Hepatocyte (in vitro differentiated cells): ENCODE results near the gene CMC2. TPM values are rescaled to one million over a fixed set of nuclear protein-coding genes. Genes with fewer than 3 reads are reported as not detected.

Source experiments
- DNase-seq: peaks from one replicate; pipeline ENCODE4 v3.0.0-alpha.2; 2016; ENCODE audit warnings: low spot score
- H2AFZ ChIP-seq: fragments of 200-600 bp; sonication (generic); 2 replicates; pipeline ENCODE4 v1.6.0; 2016; ENCODE audit warnings: antibody characterized with exemption, mild to moderate bottlenecking
- H3K27ac ChIP-seq: fragments of 200-600 bp; sonication (generic); 2 replicates; pipeline ENCODE4 v1.5.1; 2016; ENCODE audit warnings: mild to moderate bottlenecking
- H3K27me3 ChIP-seq: fragments of 200-600 bp; sonication (generic); 2 replicates; pipeline ENCODE4 v1.6.1; 2016
- H3K36me3 ChIP-seq: fragments of 200-600 bp; sonication (generic); replicated peaks from 2 replicates; pipeline ENCODE4 v1.5.1; 2016; ENCODE audit warnings: low read depth; ENCODE audit not compliant: insufficient read depth
- H3K4me1 ChIP-seq: fragments of 200-600 bp; sonication (generic); 2 replicates; pipeline ENCODE4 v1.5.1; 2016; ENCODE audit warnings: mild to moderate bottlenecking, moderate library complexity; ENCODE audit not compliant: insufficient read depth
- H3K4me2 ChIP-seq: fragments of 200-600 bp; sonication (generic); 2 replicates; pipeline ENCODE4 v1.6.0; 2016
- H3K4me3 ChIP-seq: fragments of 200-600 bp; sonication (generic); 2 replicates; pipeline ENCODE4 v1.5.1; 2016; ENCODE audit warnings: mild to moderate bottlenecking
- H3K79me2 ChIP-seq: fragments of 200-600 bp; sonication (generic); 2 replicates; pipeline ENCODE4 v1.6.0; 2017; ENCODE audit warnings: mild to moderate bottlenecking
- H3K9me2 ChIP-seq: fragments of 200-600 bp; sonication (generic); replicated peaks from 2 replicates; pipeline ENCODE4 v1.6.0; 2017; ENCODE audit warnings: mild to moderate bottlenecking; ENCODE audit not compliant: insufficient read depth
- H3K9me3 ChIP-seq: fragments of 200-600 bp; sonication (generic); 2 replicates; pipeline ENCODE4 v1.5.1; 2016; ENCODE audit warnings: low read depth, mild to moderate bottlenecking
- H4K20me1 ChIP-seq: fragments of 200-600 bp; sonication (generic); 2 replicates; pipeline ENCODE4 v1.6.0; 2016; ENCODE audit warnings: mild to moderate bottlenecking; ENCODE audit not compliant: insufficient read depth, poor library complexity, severe bottlenecking
- EZH2 ChIP-seq: fragments of 200-600 bp; sonication (generic); IDR thresholded peaks from 2 replicates; pipeline ENCODE4 v1.6.1; 2016; ENCODE audit warnings: antibody characterized with exemption, mild to moderate bottlenecking, borderline replicate concordance
- EZH2phosphoT487 ChIP-seq: fragments of 200-600 bp; sonication (generic); IDR thresholded peaks from one replicate; pipeline ENCODE4 v1.6.1; 2018; ENCODE audit warnings: antibody characterized with exemption, mild to moderate bottlenecking, low read depth, moderate library complexity; ENCODE audit not compliant: unreplicated experiment, severe bottlenecking
- WGBS: methylation state at CpG from one replicate; pipeline ENCODE4 v1.1.6; 2016; ENCODE audit warnings: low lambda C conversion rate; ENCODE audit errors: missing lambda C conversion rate; 5-methylcytosine and 5-hydroxymethylcytosine counted together
- polyA plus RNA-seq: library from polyadenylated mRNA; unstranded; fragments of >200 nt; fragmentation: Nextera tagmentation; extraction: Ambion mirVana; gene quantifications from 2 replicates; pipeline ENCODE4 v1.2.1, GENCODE V29; 2016
- total RNA-seq: library from RNA; depleted of rRNA; stranded (reverse); fragments of >200 nt; gene quantifications from 2 replicates; pipeline ENCODE4 v1.2.3, GENCODE V29; 2014
- TF ChIP-seq, protein P1 (sequence below): fragments of 200-600 bp; sonication (generic); IDR thresholded peaks from 2 replicates; pipeline ENCODE4 v1.5.1; 2016; ENCODE audit warnings: antibody characterized with exemption, mild to moderate bottlenecking; ENCODE audit not compliant: poor library complexity

Gene CMC2
- total and polyA plus RNA-seq, 2 experiments from 2014 or later = 47.4 to 133 TPM

DNA sequence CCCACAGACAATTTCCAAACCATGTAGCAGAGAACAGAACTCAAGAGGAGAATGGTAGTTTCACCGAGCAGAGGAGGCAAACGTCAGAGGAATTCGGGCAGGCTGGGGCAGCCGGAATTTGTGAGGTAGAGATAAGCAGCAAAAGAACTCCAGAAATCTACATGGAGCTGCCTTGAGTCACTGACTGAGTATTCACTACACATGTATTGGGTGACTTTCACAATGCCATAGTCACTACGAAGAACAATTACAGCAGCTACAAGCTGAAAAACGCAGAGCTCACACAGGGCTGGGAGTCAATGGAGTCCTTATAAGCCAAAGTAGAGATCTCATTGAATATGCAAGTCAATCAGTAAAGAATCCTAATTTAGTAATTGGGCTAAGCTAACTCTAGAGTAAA lies 13.4 kb downstream of the CMC2 start:
- Histone ChIP-seq H3K4me1 (peaks cover 12% of the 10 kb centered on the region), H2AFZ (no peak overlapping the region), H3K27ac (peak overlapping the region; percentile 77), H3K4me3 (no peak overlapping the region), H3K9me2 (no peaks in the 10 kb centered on the region), H3K36me3 (no peaks in the 10 kb centered on the region), H3K9me3 (no peaks in the 10 kb centered on the region), H4K20me1 (no peaks in the 10 kb centered on the region), H3K79me2 (peaks cover 73% of the 10 kb centered on the region), H3K27me3 (no peaks in the 10 kb centered on the region), H3K4me2 (peak overlapping the region; percentile 66)
- DNase-seq = peak; percentile 63
- 12% methylated on average over 6 of the region's 6 CpGs for WGBS
- TF ChIP-seq EZH2 (no peak), EZH2phosphoT487 (no peak)
- TF ChIP-seq, protein P1, sequence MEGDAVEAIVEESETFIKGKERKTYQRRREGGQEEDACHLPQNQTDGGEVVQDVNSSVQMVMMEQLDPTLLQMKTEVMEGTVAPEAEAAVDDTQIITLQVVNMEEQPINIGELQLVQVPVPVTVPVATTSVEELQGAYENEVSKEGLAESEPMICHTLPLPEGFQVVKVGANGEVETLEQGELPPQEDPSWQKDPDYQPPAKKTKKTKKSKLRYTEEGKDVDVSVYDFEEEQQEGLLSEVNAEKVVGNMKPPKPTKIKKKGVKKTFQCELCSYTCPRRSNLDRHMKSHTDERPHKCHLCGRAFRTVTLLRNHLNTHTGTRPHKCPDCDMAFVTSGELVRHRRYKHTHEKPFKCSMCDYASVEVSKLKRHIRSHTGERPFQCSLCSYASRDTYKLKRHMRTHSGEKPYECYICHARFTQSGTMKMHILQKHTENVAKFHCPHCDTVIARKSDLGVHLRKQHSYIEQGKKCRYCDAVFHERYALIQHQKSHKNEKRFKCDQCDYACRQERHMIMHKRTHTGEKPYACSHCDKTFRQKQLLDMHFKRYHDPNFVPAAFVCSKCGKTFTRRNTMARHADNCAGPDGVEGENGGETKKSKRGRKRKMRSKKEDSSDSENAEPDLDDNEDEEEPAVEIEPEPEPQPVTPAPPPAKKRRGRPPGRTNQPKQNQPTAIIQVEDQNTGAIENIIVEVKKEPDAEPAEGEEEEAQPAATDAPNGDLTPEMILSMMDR = no peak

- Histone ChIP-seq H4K20me1 (no peaks in the 10 kb centered on the region), H2AFZ (no peak overlapping the region), H3K79me2 (peaks cover 72% of the 10 kb centered on the region), H3K4me1 (peaks cover 12% of the 10 kb centered on the region), H3K36me3 (no peaks in the 10 kb centered on the region), H3K27ac (peak overlapping the region; percentile 77), H3K9me2 (no peaks in the 10 kb centered on the region), H3K27me3 (no peaks in the 10 kb centered on the region), H3K4me3 (no peak overlapping the region), H3K4me2 (peak overlapping the region; percentile 66), H3K9me3 (no peaks in the 10 kb centered on the region)
- whole genome bisulfite sequencing = 40% methylated on average over 3 of the region's 3 CpGs
- DNase-seq = no peak
- TF ChIP-seq, protein P1 = no peak
- TF ChIP-seq EZH2phosphoT487 (no peak), EZH2 (no peak)
These were observed 13.9 kb downstream of the CMC2 start for GRCh38 chr16:80992676-80993293.

DNA sequence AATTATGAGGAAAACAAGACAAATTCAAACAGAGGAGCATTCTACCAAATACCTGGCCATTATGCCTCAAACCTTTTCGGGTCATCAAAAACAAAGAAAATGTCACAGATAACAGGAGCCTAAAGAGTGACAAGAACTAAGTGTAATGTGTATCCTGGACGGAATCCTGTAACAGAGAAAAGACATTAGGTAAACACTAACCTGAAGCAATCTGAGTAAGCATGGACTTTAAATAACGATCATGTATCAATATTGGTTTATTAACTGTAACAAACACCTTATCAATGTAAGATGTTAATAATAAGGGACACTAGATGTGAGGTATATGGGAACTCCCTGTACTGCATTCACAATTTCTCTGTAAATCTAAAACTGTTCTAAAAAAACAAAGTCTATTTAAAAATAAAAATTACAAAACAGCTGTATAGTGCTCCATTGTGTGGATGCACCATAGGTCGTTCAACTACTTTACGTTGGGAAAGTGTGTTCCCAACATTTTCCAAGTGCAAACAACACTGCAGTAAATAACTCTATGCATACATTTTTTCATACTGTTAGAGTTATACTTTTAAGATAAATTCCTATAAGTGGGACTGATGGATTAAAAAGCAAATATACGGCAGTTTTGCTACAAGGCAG lies 14.8 kb downstream of the CMC2 start:
- no peaks in the 10 kb centered on the region for H3K36me3 ChIP-seq
- no peak overlapping the region for H3K4me3 ChIP-seq
- 54% methylated on average over 6 of the region's 6 CpGs for WGBS
- no peaks in the 10 kb centered on the region for H3K9me3 ChIP-seq
- no peak overlapping the region for H2AFZ ChIP-seq
- H3K27ac ChIP-seq = no peak overlapping the region
- H4K20me1 ChIP-seq = no peaks in the 10 kb centered on the region
- peaks cover 74% of the 10 kb centered on the region for H3K79me2 ChIP-seq
- H3K9me2 ChIP-seq = no peaks in the 10 kb centered on the region
- DNase-seq = no peak
- H3K27me3 ChIP-seq = no peaks in the 10 kb centered on the region
- H3K4me2 ChIP-seq = no peak overlapping the region
- peaks cover 12% of the 10 kb centered on the region for H3K4me1 ChIP-seq
- no peak for TF ChIP-seq EZH2phosphoT487
- TF ChIP-seq EZH2 = no peak
- TF ChIP-seq, protein P1 = no peak
